ENCODE measurements around the gene MEG3.

MEG3 gene

DNA sequence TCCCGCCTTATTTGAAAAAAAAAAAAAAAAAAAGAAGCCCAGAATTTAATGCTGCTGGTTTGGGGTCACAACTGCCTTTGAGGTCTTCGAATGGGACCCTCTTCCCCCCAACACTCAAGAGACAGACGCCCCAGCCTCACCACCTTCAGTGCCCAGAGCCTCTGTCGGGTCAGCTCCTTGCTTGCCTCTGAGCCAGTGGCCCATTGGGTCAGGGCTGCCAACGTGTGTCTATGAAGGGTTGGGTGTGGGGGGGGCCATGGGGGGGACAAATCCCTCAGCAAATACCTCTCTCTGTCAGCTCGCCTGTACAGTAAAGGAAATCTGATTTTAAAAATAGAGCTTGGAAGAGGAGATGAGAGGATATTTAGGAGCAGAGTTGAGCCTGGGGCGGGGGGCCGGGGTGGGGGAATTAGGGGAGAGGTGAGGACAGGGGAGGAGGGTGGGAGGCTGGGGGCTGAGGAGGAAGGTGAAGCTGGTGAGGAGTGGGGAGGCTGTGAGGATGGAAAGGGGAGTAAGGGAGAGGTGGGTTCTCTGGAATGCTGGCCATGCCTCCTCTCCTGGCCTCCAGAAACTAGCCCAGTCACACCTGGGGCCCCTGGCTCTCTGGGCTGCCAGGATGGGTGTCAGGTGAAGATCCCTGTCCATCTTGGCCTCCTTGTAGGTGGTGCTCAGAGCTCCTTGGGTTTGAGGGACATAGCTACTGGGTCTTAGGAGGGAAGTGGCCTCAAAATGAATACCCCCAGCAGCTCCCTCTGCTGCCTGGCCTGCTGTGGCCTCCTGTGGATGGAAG, 64.3 kb downstream of the MEG3 start:
- no peak overlapping the region for H3K4me3 ChIP-seq (ENCODE audit: low read depth, low read length)
- TF ChIP-seq, protein P1, sequence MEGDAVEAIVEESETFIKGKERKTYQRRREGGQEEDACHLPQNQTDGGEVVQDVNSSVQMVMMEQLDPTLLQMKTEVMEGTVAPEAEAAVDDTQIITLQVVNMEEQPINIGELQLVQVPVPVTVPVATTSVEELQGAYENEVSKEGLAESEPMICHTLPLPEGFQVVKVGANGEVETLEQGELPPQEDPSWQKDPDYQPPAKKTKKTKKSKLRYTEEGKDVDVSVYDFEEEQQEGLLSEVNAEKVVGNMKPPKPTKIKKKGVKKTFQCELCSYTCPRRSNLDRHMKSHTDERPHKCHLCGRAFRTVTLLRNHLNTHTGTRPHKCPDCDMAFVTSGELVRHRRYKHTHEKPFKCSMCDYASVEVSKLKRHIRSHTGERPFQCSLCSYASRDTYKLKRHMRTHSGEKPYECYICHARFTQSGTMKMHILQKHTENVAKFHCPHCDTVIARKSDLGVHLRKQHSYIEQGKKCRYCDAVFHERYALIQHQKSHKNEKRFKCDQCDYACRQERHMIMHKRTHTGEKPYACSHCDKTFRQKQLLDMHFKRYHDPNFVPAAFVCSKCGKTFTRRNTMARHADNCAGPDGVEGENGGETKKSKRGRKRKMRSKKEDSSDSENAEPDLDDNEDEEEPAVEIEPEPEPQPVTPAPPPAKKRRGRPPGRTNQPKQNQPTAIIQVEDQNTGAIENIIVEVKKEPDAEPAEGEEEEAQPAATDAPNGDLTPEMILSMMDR (conservative IDR thresholded peaks at IDR 0.05; ENCODE audit: low read depth, low read length), result no peak
- no peak for DNase-seq (ENCODE audit: low read depth)

DNA sequence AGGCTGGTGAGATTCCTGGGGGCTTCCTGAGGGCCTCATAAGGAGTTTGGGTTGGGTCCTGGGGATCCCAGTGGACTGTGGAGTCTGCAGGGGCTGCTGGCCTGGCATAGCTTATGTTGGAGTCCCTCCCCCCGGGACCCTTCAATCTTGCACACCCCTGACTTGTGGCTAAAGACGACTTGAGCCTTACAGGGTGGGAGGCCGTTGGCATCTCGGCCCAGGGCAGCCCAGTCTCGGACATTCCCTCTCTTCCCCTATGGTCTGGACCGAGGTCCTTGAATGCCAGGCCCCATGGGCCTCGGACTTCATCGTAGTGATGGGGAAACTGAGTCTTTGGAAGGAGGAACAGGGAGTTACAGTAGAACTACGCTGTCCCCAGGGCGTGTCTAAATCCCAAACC, 65.1 kb downstream of the MEG3 start:
- no peak for DNase-seq (ENCODE audit: low read depth)
- H3K4me3 ChIP-seq (ENCODE audit: low read depth, low read length), result no peak overlapping the region
- TF ChIP-seq, protein P1 (conservative IDR thresholded peaks at IDR 0.05; ENCODE audit: low read depth, low read length), result no peak

DNA sequence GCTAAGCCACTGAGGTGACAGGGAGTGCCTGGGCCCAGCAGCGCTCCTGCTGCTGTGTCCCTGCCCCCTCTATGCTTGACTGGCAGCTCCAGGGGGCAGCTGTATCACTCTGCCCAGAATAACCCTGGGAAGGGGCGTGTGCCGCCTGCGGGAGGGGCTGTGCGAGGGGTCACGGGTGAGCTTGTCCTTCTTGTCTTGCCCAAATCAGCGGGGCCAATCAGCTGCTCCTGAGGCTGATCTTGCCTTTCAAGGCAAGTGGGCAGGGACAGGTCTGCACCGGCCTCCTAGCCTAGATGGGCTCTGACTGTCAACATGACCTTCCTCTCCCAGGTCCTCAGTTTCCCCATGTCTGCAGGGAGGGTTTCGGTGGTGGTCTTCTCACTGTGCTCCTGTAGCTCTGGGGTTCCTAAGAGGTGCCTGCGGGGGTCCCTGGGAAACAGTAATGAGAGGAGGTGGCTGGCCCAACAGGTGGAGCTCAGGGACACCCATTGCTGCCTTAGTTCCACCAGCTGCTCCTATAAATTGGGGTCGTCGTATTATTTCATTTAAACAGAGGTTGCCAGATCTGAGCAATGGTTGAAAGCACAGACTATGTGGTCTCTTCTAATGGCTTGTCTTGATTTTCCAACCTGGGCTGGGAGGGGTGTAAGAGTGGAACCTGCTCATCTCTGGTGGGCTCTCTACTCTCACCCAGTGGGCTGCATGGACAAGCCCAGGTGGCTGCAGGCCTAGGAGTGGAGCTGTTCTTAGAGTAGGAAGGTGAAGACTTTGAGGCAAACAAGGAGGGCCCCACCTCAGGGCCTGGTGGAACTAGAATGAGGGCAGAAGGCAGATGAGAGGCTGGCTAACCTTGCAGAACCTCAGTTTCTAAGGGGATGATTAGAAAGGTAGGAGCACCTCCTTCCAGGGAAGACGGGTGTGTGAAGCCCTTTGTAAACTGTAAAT, 65.9 kb downstream of the MEG3 start:
- TF ChIP-seq, protein P1 (conservative IDR thresholded peaks at IDR 0.05; ENCODE audit: low read depth, low read length), result no peak
- DNase-seq (ENCODE audit: low read depth), result no peak
- H3K4me3 ChIP-seq (ENCODE audit: low read depth, low read length), result no peak overlapping the region

DNA sequence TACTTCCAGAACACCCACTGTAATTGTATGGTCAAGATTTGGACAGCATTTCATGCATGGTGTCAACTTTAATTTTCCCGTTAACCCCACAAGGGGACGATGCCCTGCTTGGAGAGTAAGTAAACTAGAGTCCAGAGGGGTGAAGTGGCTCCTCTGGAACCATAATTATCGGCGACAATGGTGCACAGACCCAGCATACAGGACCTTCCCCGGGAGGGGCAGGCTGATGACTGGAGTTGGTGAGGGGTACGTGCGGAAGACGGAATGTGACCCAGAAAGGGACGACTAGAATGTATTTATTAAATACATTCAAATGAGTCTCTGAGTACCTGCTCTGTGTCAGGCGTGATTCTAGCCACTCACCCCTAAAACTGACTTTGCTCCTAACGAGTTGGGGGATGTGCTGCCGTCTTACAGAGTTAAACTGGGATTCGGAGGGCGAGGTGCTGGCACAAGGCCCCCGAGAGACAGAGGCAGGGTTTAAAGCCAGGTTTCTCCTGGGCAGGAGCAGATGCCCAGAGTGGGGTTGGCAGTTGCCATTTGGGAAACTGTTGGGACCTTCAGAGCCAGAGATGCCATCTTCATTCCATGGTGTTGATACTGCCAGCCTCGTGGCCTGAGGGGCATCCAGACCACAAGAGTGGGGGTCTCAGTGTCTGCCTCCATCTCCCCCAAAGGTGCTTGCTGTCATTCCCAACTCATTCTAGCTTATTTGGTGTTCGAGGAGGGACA, 66.7 kb downstream of the MEG3 start:
- no peak for DNase-seq (ENCODE audit: low read depth)
- H3K4me3 ChIP-seq (ENCODE audit: low read depth, low read length), result no peak overlapping the region
- TF ChIP-seq, protein P1 (conservative IDR thresholded peaks at IDR 0.05; ENCODE audit: low read depth, low read length), result no peak

DNA sequence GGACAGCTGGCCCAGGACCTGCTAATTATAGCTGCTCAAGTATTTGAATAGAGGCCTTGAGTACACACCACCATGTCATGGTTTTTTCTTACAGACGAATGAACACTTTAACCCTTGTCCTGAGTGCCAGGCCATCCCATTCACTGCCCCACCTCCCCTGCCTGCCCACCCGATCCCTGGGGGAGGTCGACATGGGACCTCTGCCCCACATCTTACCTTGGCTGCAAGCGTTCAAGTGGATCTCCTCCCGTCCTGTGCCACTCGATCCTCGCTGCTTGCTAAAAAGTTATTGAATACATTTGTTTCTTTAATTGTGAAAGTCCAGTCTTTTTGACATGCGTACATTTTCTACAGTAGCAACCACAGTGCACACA, 67.3 kb downstream of the MEG3 start:
- DNase-seq (ENCODE audit: low read depth), result no peak
- TF ChIP-seq, protein P1 (conservative IDR thresholded peaks at IDR 0.05; ENCODE audit: low read depth, low read length), result no peak
- H3K4me3 ChIP-seq (ENCODE audit: low read depth, low read length), result no peak overlapping the region

DNA sequence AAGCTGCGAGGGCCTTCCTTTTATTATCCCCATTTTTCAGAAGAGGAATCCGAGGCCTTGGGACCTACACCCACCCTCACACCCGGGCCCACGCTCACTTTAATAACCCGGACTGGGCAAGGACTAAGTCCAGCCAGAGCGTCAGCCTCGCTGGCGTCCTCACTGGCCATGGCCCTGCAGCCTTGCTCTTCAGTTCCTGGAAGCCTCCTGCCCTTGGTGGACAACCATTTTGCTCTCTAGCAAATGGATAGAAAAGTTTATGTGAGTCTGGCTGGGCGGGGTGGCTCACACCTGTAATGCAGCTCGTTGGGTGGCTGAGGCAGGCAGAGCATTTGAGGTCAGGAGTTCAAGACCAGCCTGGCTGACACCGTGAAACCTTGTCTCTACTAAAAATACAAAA, 67.8 kb downstream of the MEG3 start:
- no peak for DNase-seq (ENCODE audit: low read depth)
- TF ChIP-seq, protein P1 (conservative IDR thresholded peaks at IDR 0.05; ENCODE audit: low read depth, low read length), result no peak
- H3K4me3 ChIP-seq (ENCODE audit: low read depth, low read length), result no peak overlapping the region
